GM18868 (cell line): ENCODE data around the gene SLC8A1.

Experiments
- ATAC-seq: cut with Tn5 transposase; IDR thresholded peaks from one replicate; pipeline ENCODE4 v1.9.1; 2021; ENCODE audit warnings: mild to moderate bottlenecking, moderate library complexity; ENCODE audit not compliant: unreplicated experiment

The SLC8A1 gene

GRCh38 chr2:40168032-40168431 is 283.9 kb downstream of the SLC8A1 start:
- no peak for ATAC-seq

- no peak for ATAC-seq
These were observed 285.9 kb downstream of the SLC8A1 start for GRCh38 chr2:40166006-40166405.

GRCh38 chr2:40165509-40165844 is 286.4 kb downstream of the SLC8A1 start:
- no peak for ATAC-seq

GRCh38 chr2:40164736-40165508 is 287.0 kb downstream of the SLC8A1 start:
- no peak for ATAC-seq

GRCh38 chr2:40161986-40162385 is 289.9 kb downstream of the SLC8A1 start:
- no peak for ATAC-seq

- ATAC-seq: no peak
These were observed 291.1 kb downstream of the SLC8A1 start for GRCh38 chr2:40160751-40161218.

GRCh38 chr2:40159333-40159732 is 292.6 kb downstream of the SLC8A1 start:
- no peak for ATAC-seq

- ATAC-seq: no peak
These were observed 293.1 kb downstream of the SLC8A1 start for GRCh38 chr2:40158781-40159180.

GRCh38 chr2:40155728-40156127 is 296.2 kb downstream of the SLC8A1 start:
- no peak for ATAC-seq

GRCh38 chr2:40150266-40150665 is 301.6 kb downstream of the SLC8A1 start:
- ATAC-seq: no peak

- ATAC-seq: no peak
These were observed 303.6 kb downstream of the SLC8A1 start for GRCh38 chr2:40148334-40148733.

- ATAC-seq: no peak
These were observed 304.5 kb downstream of the SLC8A1 start for GRCh38 chr2:40147360-40147759.

- no peak for ATAC-seq
These were observed 307.9 kb downstream of the SLC8A1 start for GRCh38 chr2:40144022-40144421.

- ATAC-seq: no peak
These were observed 313.6 kb downstream of the SLC8A1 start for GRCh38 chr2:40138314-40138713.

- no peak for ATAC-seq
These were observed 320.7 kb downstream of the SLC8A1 start for GRCh38 chr2:40131081-40131704.

GRCh38 chr2:40130251-40130994 is 321.5 kb downstream of the SLC8A1 start:
- no peak for ATAC-seq

GRCh38 chr2:40129725-40130124 is 322.2 kb downstream of the SLC8A1 start:
- ATAC-seq: no peak

GRCh38 chr2:40128796-40129195 is 323.1 kb downstream of the SLC8A1 start:
- no peak for ATAC-seq

GRCh38 chr2:40127890-40128557 is 323.9 kb downstream of the SLC8A1 start:
- ATAC-seq: no peak

GRCh38 chr2:40127146-40127545 is 324.7 kb downstream of the SLC8A1 start:
- ATAC-seq: no peak

- no peak for ATAC-seq
These were observed 325.9 kb downstream of the SLC8A1 start for GRCh38 chr2:40126006-40126405.
